GM12878 (cell line): Measurements from ENCODE around the gene CCR7. TPM values are rescaled to one million over a fixed set of nuclear protein-coding genes. Genes with fewer than 3 reads are reported as not detected.
A peak's percentile ranks its signal among the peaks of the same experiment; 100 is the strongest.

ENCODE experiments used
- ATAC-seq: fragments of 200-7000 bp; cut with Tn5 transposase; 3 replicates; pipeline ENCODE4 v1.9.1; 2020; ENCODE audit warnings: mild to moderate bottlenecking, moderate library complexity
- BruUV-seq: library from RNA; stranded (reverse); fragments of 400-500 nt; replicated peaks from 2 replicates; lab custom pipeline; 2021; lab: Mats Ljungman, UMichigan
- CTCF ChIA-PET: fragments of 300-600 bp; sonication (Branson Sonifier 250); formaldehyde crosslinking; extraction: SDS; loops from one replicate; lab custom pipeline; 2021; ENCODE audit warnings: inconsistent platforms; lab: Yijun Ruan, JAX
- POLR2A ChIA-PET: fragments of 350-600 bp; formaldehyde crosslinking; extraction: SDS; loops from one replicate; lab custom pipeline; 2021; ENCODE audit warnings: inconsistent platforms; lab: Charles Lee
- RAD21 ChIA-PET: fragments of 300-600 bp; sonication (Branson Sonifier 250); formaldehyde crosslinking; loops from one replicate; lab custom pipeline; 2023; ENCODE audit warnings: antibody characterized with exemption; ENCODE audit not compliant: unreplicated experiment; lab: Charles Lee
- SMC1A ChIA-PET: fragments of 300-600 bp; sonication (Branson Sonifier 250); formaldehyde crosslinking; loops from one replicate; lab custom pipeline; 2023; ENCODE audit not compliant: unreplicated experiment, uncharacterized antibody; lab: Charles Lee
- DNase-seq: peaks from one replicate; pipeline ENCODE4 v3.0.0-alpha.2; 2011; ENCODE audit warnings: low read depth, low spot score
- FAIRE-seq: peaks from 3 replicates; lab custom pipeline; 2011; peaks lifted over from hg19 to GRCh38; lab: Jason Lieb, UNC
- H2AFZ ChIP-seq: 2 replicates; pipeline ENCODE4 v1.6.0; 2011; ENCODE audit warnings: low read depth, low read length, control low read depth; ENCODE audit not compliant: control insufficient read depth
- H3K27ac ChIP-seq: 2 replicates; pipeline ENCODE4 v1.5.1; 2011; ENCODE audit warnings: control low read depth; ENCODE audit not compliant: control insufficient read depth, insufficient read depth
- H3K27me3 ChIP-seq, 2 experiments: replicated peaks in 1 of 2; 2 replicates each; pipeline versions ENCODE4 v1.6.0 to v1.6.1; 2011; ENCODE audit warnings: low read length in 1 of 2; ENCODE audit not compliant: control insufficient read depth in 2 of 2, insufficient read depth in 2 of 2
- H3K36me3 ChIP-seq, 2 experiments: 2 replicates each; pipeline ENCODE4 v1.5.1; 2011; ENCODE audit warnings: low read length in 1 of 2; ENCODE audit not compliant: control insufficient read depth in 2 of 2, insufficient read depth in 2 of 2
- H3K4me1 ChIP-seq: 2 replicates; pipeline ENCODE4 v1.6.1; 2011; ENCODE audit warnings: mild to moderate bottlenecking, low read length, moderate library complexity, mixed read lengths; ENCODE audit not compliant: control insufficient read depth, insufficient read depth
- H3K4me2 ChIP-seq: 2 replicates; pipeline ENCODE4 v1.6.0; 2011; ENCODE audit warnings: control low read depth; ENCODE audit not compliant: control insufficient read depth, insufficient read depth
- H3K4me3 ChIP-seq: fragments of 200-600 bp; sonication (generic); 2 replicates; pipeline ENCODE4 v1.5.1; 2016
- H3K79me2 ChIP-seq: 2 replicates; pipeline ENCODE4 v1.6.0; 2011; ENCODE audit warnings: low read length; ENCODE audit not compliant: control insufficient read depth, insufficient read depth
- H3K9ac ChIP-seq: 2 replicates; pipeline ENCODE4 v1.8.0; 2011; ENCODE audit warnings: low read length, control low read depth, mixed read lengths; ENCODE audit not compliant: control insufficient read depth, insufficient read depth
- H3K9me3 ChIP-seq: replicated peaks from 3 replicates; pipeline ENCODE4 v1.5.1; 2011; ENCODE audit warnings: mild to moderate bottlenecking, low read length; ENCODE audit not compliant: control insufficient read depth, insufficient read depth
- H4K20me1 ChIP-seq: 2 replicates; pipeline ENCODE4 v1.6.0; 2011; ENCODE audit not compliant: control insufficient read depth, insufficient read depth
- DPF2 ChIP-seq: fragments of 450-650 bp; IDR thresholded peaks from 2 replicates; pipeline ENCODE4 v1.6.1; 2017; ENCODE audit warnings: mild to moderate bottlenecking
- HSF1 ChIP-seq: fragments of 150-350 bp; IDR thresholded peaks from 2 replicates; pipeline ENCODE4 v1.6.1; 2014; ENCODE audit warnings: mild to moderate bottlenecking, low read depth, low read length
- PAX5 ChIP-seq: IDR thresholded peaks from 2 replicates; pipeline ENCODE4 v1.6.1; 2011; ENCODE audit warnings: low read depth, low read length, borderline replicate concordance
- ZNF24 ChIP-seq: fragments of 450-650 bp; IDR thresholded peaks from 2 replicates; pipeline ENCODE4 v1.6.1; 2017; ENCODE audit warnings: antibody characterized with exemption, mild to moderate bottlenecking
- WGBS: methylation state at CpG from one replicate; pipeline ENCODE4 v1.1.6; 2016; ENCODE audit warnings: low lambda C conversion rate; ENCODE audit not compliant: insufficient replicate concordance, insufficient coverage; ENCODE audit errors: missing lambda C conversion rate; 5-methylcytosine and 5-hydroxymethylcytosine counted together
- in situ Hi-C: fragments of 300-500 bp; cut with MboI; formaldehyde crosslinking; loops from 9 replicates; pipeline ENCODE4 v1.14.3; 2018; ENCODE audit warnings: mixed read lengths
- intact Hi-C: fragments of 100-400 bp; cut with micrococcal nuclease; formaldehyde crosslinking; loops from one replicate; pipeline ENCODE4 v1.14.2; 2022; ENCODE audit not compliant: unreplicated experiment
- polyA plus RNA-seq, 11 experiments: library from polyadenylated mRNA; depleted of rRNA in 4 of 11; unstranded in 6 of 11; stranded (reverse) in 5 of 11; fragments of >200 nt; fragmentation: Nextera tagmentation in 4 of 11; fragmentation: Illumina TruSeq in 1 of 11; extraction: Ambion mirVana in 4 of 11; extraction: Trizol in 1 of 11; gene quantifications; 1 replicate in 1 of 11; 2 replicates in 10 of 11; pipeline versions ENCODE4 v1.2.1 to v1.2.3, GENCODE V29; 2011 to 2016; ENCODE audit warnings: inconsistent platforms in 2 of 11, missing spikeins in 2 of 11, low read depth in 1 of 11
- total RNA-seq, 4 experiments: library from RNA; depleted of rRNA in 3 of 4; stranded (reverse); fragments of >200 nt in 3 of 4; fragmentation: Illumina TruSeq in 1 of 4; extraction: Trizol in 1 of 4; gene quantifications; 2 replicates each; pipeline versions ENCODE4 v1.2.1 to v1.2.3, GENCODE V29; 2013 to 2021

Gene CCR7
- total and polyA plus RNA-seq, 10 of the 15 experiments (the other 5 are each of a cell fraction or from before 2014, with no cell fraction given) = 131 to 1,171 (median 260) TPM

- Histone ChIP-seq H3K9ac (no peak overlapping the region), H3K36me3 (no peaks in the 10 kb centered on the region), H3K4me1 (peaks cover 30% of the 10 kb centered on the region), H2AFZ (no peak overlapping the region), H3K4me3 (no peak overlapping the region), H3K27me3 (no peaks in the 10 kb centered on the region), H4K20me1 (no peaks in the 10 kb centered on the region), H3K4me2 (no peak overlapping the region), H3K9me3 (no peaks in the 10 kb centered on the region), H3K79me2 (no peaks in the 10 kb centered on the region), H3K27ac (no peak overlapping the region)
- intact Hi-C loops = loop anchor here (2.0 kb wide), 1 partner anchor 31 kb away; no protein-coding TSS in a partner anchor
- SMC1A ChIA-PET = interaction anchor here (1.0 to 8.9 kb wide), 13 partner anchors 10 to 170 kb away, joined by 3 to 175 read pairs (median 27); partner anchors contain the start of genes CCR7 and IGFBP4
- RAD21 ChIA-PET = interaction anchor here (1.1 to 7.9 kb wide), 13 partner anchors 10 to 1059 kb away, joined by 3 to 229 read pairs (median 44); partner anchors contain the start of gene CCR7
- TF ChIP-seq DPF2 = no peak
- no peak for TF ChIP-seq PAX5
- no peak for TF ChIP-seq HSF1
- TF ChIP-seq ZNF24 = peak; percentile 97
- POLR2A ChIA-PET = interaction anchor here (0.6 to 7.9 kb wide), 9 partner anchors 10 to 81 kb away, joined by 5 to 117 read pairs (median 33); partner anchors contain the start of gene CCR7
- WGBS = 87% methylated on average over 5 of the region's 5 CpGs
- no peak for ATAC-seq
- in situ Hi-C loops = loop anchor here (10.0 kb wide), 1 partner anchor 1051 kb away; no protein-coding TSS in a partner anchor
- no peak for DNase-seq
- no TSS peak for BruUV-seq
- CTCF ChIA-PET = interaction anchor here (1.2 to 11.9 kb wide), 7 partner anchors 10 to 76 kb away, joined by 3 to 193 read pairs (median 45); no protein-coding TSS in a partner anchor
- FAIRE-seq = no peak
These were observed 48.3 kb upstream of the CCR7 start for GRCh38 chr17:40613467-40614154.
